SU-DHL-6 (cell line): ENCODE results near the gene EMID1.

Experiments
- CTCF ChIP-seq: fragments of 200-600 bp; sonication (generic); IDR thresholded peaks from one replicate; pipeline ENCODE4 v1.5.1; 2017; ENCODE audit warnings: antibody characterized with exemption, mild to moderate bottlenecking, low read length, moderate library complexity; ENCODE audit not compliant: insufficient read depth, poor library complexity, severe bottlenecking
- EZH2phosphoT487 ChIP-seq: fragments of 200-600 bp; sonication (generic), shearing (Covaris generic); conservative IDR thresholded peaks from 2 replicates; pipeline ENCODE4 v1.6.1; 2018; ENCODE audit warnings: mild to moderate bottlenecking, antibody characterized with exemption, low read length, moderate library complexity, mixed read lengths

DNA sequence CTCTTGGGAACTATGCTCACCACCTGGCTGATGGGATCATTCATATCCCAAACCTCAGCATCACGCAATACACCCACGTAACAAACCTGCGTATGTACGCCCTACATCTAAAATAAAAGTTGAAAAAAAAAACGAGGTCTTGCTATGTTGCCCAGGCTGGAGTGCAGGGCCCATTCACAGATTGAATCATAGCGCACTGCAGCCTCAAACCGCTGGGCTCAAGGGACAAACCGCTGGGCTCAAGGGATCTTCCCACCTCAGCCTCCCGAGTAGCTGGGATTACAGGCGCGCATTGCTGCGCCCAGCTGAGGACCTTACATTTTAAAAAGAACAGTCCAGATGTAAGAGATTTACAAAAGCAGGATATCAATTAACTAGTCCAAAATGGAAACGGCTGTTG is 41.9 kb upstream of the EMID1 start:
- TF ChIP-seq CTCF: no peak
- no peak for TF ChIP-seq EZH2phosphoT487
